WTC11 (cell line): ENCODE results near the gene MSH2.

Source experiments
- CBFB ChIP-seq: sonication (generic); formaldehyde crosslinking; IDR thresholded peaks from 2 replicates; pipeline ENCODE4 v1.8.1; 2022; ENCODE audit warnings: mild to moderate bottlenecking, low read depth, missing genetic modification reagents
- CREM ChIP-seq: sonication (generic); formaldehyde crosslinking; IDR thresholded peaks from 2 replicates; pipeline ENCODE4 v1.8.1; 2022; ENCODE audit warnings: mild to moderate bottlenecking, missing genetic modification reagents, moderate library complexity
- CTCF ChIP-seq: fragments of 200-600 bp; IDR thresholded peaks from 2 replicates; pipeline ENCODE4 v1.8.0; 2022; ENCODE audit warnings: antibody characterized with exemption
- E2F1 ChIP-seq: sonication (generic); formaldehyde crosslinking; IDR thresholded peaks from 2 replicates; pipeline ENCODE4 v1.8.0; 2022; ENCODE audit warnings: mild to moderate bottlenecking, missing genetic modification reagents
- E2F4 ChIP-seq: sonication (generic); formaldehyde crosslinking; IDR thresholded peaks from 2 replicates; pipeline ENCODE4 v1.8.1; 2022; ENCODE audit warnings: low read depth, mild to moderate bottlenecking, moderate library complexity, missing genetic modification reagents, borderline replicate concordance
- MAX ChIP-seq: sonication (generic); formaldehyde crosslinking; IDR thresholded peaks from 2 replicates; pipeline ENCODE4 v1.8.0; 2022; ENCODE audit warnings: mild to moderate bottlenecking, missing genetic modification reagents
- NR3C1 ChIP-seq: sonication (generic); formaldehyde crosslinking; conservative IDR thresholded peaks from 2 replicates; pipeline ENCODE4 v1.8.1; 2023; ENCODE audit warnings: low read depth, mild to moderate bottlenecking, missing genetic modification reagents
- SMAD3 ChIP-seq: sonication (generic); formaldehyde crosslinking; IDR thresholded peaks from 2 replicates; pipeline ENCODE4 v1.8.0; 2022; ENCODE audit warnings: missing genetic modification reagents, mild to moderate bottlenecking, borderline replicate concordance
- SP1 ChIP-seq: sonication (generic); formaldehyde crosslinking; conservative IDR thresholded peaks from 2 replicates; pipeline ENCODE4 v1.8.1; 2022; ENCODE audit warnings: missing genetic modification reagents
- ZBTB43 ChIP-seq: sonication (generic); formaldehyde crosslinking; IDR thresholded peaks from 2 replicates; pipeline ENCODE4 v1.8.1; 2023; ENCODE audit warnings: mild to moderate bottlenecking, missing genetic modification reagents
- ZNF138 ChIP-seq: sonication (generic); formaldehyde crosslinking; conservative IDR thresholded peaks from 2 replicates; pipeline ENCODE4 v1.8.1; 2022; ENCODE audit warnings: mild to moderate bottlenecking, moderate library complexity, missing genetic modification reagents
- ZNF232 ChIP-seq: sonication (generic); formaldehyde crosslinking; IDR thresholded peaks from 2 replicates; pipeline ENCODE4 v1.8.0; 2022; ENCODE audit warnings: mild to moderate bottlenecking, missing genetic modification reagents

GRCh38 chr2:47414682-47415458 lies 11.9 kb downstream of the MSH2 start:
- no peak for TF ChIP-seq SMAD3
- TF ChIP-seq SP1 (CRISPR knock-in tag): no peak
- TF ChIP-seq MAX (CRISPR knock-in tag): no peak
- no peak for TF ChIP-seq CTCF
- TF ChIP-seq E2F1: no peak
- no peak for TF ChIP-seq NR3C1 (CRISPR knock-in tag)
- no peak for TF ChIP-seq CBFB (CRISPR knock-in tag)
- no peak for TF ChIP-seq ZBTB43 (CRISPR knock-in tag)
- TF ChIP-seq ZNF232 (CRISPR knock-in tag): no peak
- no peak for TF ChIP-seq ZNF138 (CRISPR knock-in tag)
- TF ChIP-seq CREM (CRISPR knock-in tag): no peak
- TF ChIP-seq E2F4 (CRISPR knock-in tag): no peak
